Heart right ventricle (tissue), 16 donors: ENCODE measurements around the gene CFDP1. TPM values are rescaled to one million over a fixed set of nuclear protein-coding genes. Genes with fewer than 3 reads are reported as not detected.

Experiments
- ATAC-seq, 8 donors: fragments of 200-7000 bp; cut with Tn5 transposase; one replicate each; pipeline ENCODE4 v1.9.1; 2020; ENCODE audit warnings: mild to moderate bottlenecking in 8 of 8, moderate library complexity in 8 of 8, moderate number of reproducible peaks in 1 of 8
- DNase-seq, 2 donors: peaks; one replicate each; pipeline ENCODE4 v3.0.0-alpha.2; 2020
- H3K27ac ChIP-seq, 10 donors: fragments of 200-600 bp; sonication (generic) in 2 of 10; one replicate each; pipeline versions ENCODE4 v1.5.0 to v1.8.0; 2020 to 2022; ENCODE audit warnings: mild to moderate bottlenecking in 3 of 10
- H3K27me3 ChIP-seq, 7 donors: fragments of 200-600 bp; one replicate each; pipeline ENCODE4 v1.8.0; 2021 to 2022; ENCODE audit warnings: mild to moderate bottlenecking in 2 of 7
- H3K36me3 ChIP-seq, 9 donors: fragments of 200-600 bp; sonication (generic) in 1 of 9; one replicate each; pipeline versions ENCODE4 v1.5.0 to v1.8.0; 2020 to 2022; ENCODE audit warnings: mild to moderate bottlenecking in 2 of 9
- H3K4me1 ChIP-seq, 9 donors: fragments of 200-600 bp; sonication (generic) in 1 of 9; one replicate each; pipeline versions ENCODE4 v1.5.0 to v1.8.0; 2020 to 2022; ENCODE audit warnings: mild to moderate bottlenecking in 4 of 9
- H3K4me3 ChIP-seq, 10 donors: fragments of 200-600 bp; sonication (generic) in 2 of 10; one replicate each; pipeline versions ENCODE4 v1.5.0 to v1.8.0; 2020 to 2022; ENCODE audit warnings: mild to moderate bottlenecking in 7 of 10, moderate library complexity in 2 of 10
- H3K9me3 ChIP-seq, 11 donors: fragments of 200-600 bp in 10 of 11; sonication (generic) in 2 of 11; one replicate each; pipeline versions ENCODE4 v1.5.0 to v1.8.0; 2013 to 2022; ENCODE audit warnings: mild to moderate bottlenecking in 2 of 11, control low read depth in 1 of 11, moderate library complexity in 1 of 11
- WGBS, 2 donors: extraction: QIAGEN DNeasy Blood & Tissue Kit; methylation state at CpG; one replicate each; pipeline ENCODE4 v1.1.7; 2013; ENCODE audit warnings: inconsistent platforms in 1 of 2; 5-methylcytosine and 5-hydroxymethylcytosine counted together
- intact Hi-C, 10 donors: fragments of 100-400 bp; cut with DNase I; formaldehyde crosslinking; loops; one replicate each; pipeline versions ENCODE4 v1.11.1 to v1.14.2; 2022
- polyA plus RNA-seq, 2 donors: library from polyadenylated mRNA; stranded (reverse); fragments of 200-250 nt; gene quantifications; one replicate each; pipeline ENCODE4 v1.2.3, GENCODE V29; 2013
- total RNA-seq, 10 donors: library from RNA; stranded (reverse); fragmentation: NEBNext Ultra II Directional in 3 of 10; extraction: Animal tissue kit (Norgen Biotek cat#: 25700) in 3 of 10; gene quantifications; one replicate each; pipeline versions ENCODE4 v1.2.1 to v1.2.4, GENCODE V29; 2021 to 2023
- TF ChIP-seq, protein P1 (sequence below), 9 donors: fragments of 200-600 bp; sonication (generic) in 2 of 9; IDR thresholded peaks; one replicate each; pipeline versions ENCODE4 v1.5.0 to v1.8.0; 2021 to 2022; ENCODE audit warnings: antibody characterized with exemption in 9 of 9, mild to moderate bottlenecking in 5 of 9, moderate library complexity in 1 of 9
- donor health status: Arrhythmogenic right ventricular cardiomyopathy.
- donor health status: ischemic (EF 13 %, LVEDD 7.1; RV severe dilation, severe dysfunction).
- donor health status: healthy with polysubstance abuse.
- donor health status: DM: no; HTN: yes; CAD: no.
- donor health status: DM: no; HTN: no; CAD: no.
- donor health status: ischemic (EF 25% LVEDD 6.9; RV normal size, moderate dysfunction).
- donor health status: ischemic (EF 25% LVEDD 5.7; RV mildly dilated, moderate dysfunction).
- donor health status: healthy.
- donor health status: DM: yes; HTN: yes; CAD: no.
- donor health status: Ischemic cardiomyopathy.
- donor health status: ischemic (EF 35%, LVEDD 5.7; RV mildly dilated, moderate dysfunction).
- donor health status: nonischemic (EF 11% LVEDD 7.7; RV severe dilation, severe dysfunction).
- donor health status: DM: yes; HTN: yes; CAD: no.
- donor health status: PGD.
- donor health status: ischemic (EF 29% LVEDD 5.4; RV normal size, mild dysfunction).
- donor health status: nonischemic (EF 23%, LVEDD 6.1; RV moderate dilation, normal function).

Gene CFDP1
- total and polyA plus RNA-seq, 12 donors = 19.0 to 63.6 (median 25.0) TPM

GRCh38 chr16:75323933-75324332, 109.4 kb downstream of the CFDP1 start:
- Histone ChIP-seq H3K27me3 (peaks cover 0 to 82% (median 0%) of the 10 kb centered on the region in 7 donors), H3K9me3 (no peaks in the 10 kb centered on the region), H3K4me1 (peaks cover 0 to 30% (median 7%) of the 10 kb centered on the region in 9 donors), H3K36me3 (peaks cover 0 to 5% (median 0%) of the 10 kb centered on the region in 9 donors), H3K4me3 (no peak overlapping the region), H3K27ac (no peak overlapping the region)
- WGBS, 2 donors = 78% methylated on average over 3 of the region's 3 CpGs
- intact Hi-C loops = loop anchor here in 1 of 10 donors (10.0 kb wide), 2 partner anchors 61 to 89 kb away; no protein-coding TSS in a partner anchor
- ATAC-seq = no peak
- no peak for DNase-seq
- TF ChIP-seq, protein P1, sequence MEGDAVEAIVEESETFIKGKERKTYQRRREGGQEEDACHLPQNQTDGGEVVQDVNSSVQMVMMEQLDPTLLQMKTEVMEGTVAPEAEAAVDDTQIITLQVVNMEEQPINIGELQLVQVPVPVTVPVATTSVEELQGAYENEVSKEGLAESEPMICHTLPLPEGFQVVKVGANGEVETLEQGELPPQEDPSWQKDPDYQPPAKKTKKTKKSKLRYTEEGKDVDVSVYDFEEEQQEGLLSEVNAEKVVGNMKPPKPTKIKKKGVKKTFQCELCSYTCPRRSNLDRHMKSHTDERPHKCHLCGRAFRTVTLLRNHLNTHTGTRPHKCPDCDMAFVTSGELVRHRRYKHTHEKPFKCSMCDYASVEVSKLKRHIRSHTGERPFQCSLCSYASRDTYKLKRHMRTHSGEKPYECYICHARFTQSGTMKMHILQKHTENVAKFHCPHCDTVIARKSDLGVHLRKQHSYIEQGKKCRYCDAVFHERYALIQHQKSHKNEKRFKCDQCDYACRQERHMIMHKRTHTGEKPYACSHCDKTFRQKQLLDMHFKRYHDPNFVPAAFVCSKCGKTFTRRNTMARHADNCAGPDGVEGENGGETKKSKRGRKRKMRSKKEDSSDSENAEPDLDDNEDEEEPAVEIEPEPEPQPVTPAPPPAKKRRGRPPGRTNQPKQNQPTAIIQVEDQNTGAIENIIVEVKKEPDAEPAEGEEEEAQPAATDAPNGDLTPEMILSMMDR (IDR thresholded peaks at IDR 0.05) = no peak

GRCh38 chr16:75323198-75323597, 110.1 kb downstream of the CFDP1 start:
- H3K4me1 ChIP-seq = peaks cover 0 to 30% (median 7%) of the 10 kb centered on the region in 9 donors
- intact Hi-C loops = loop anchor here in 1 of 10 donors (10.0 kb wide), 2 partner anchors 62 to 88 kb away; no protein-coding TSS in a partner anchor
- no peaks in the 10 kb centered on the region for H3K9me3 ChIP-seq
- no peak overlapping the region for H3K4me3 ChIP-seq
- H3K27ac ChIP-seq = no peak overlapping the region
- no peak for ATAC-seq
- WGBS, 2 donors = 78 to 85% methylated on average over 4 of the region's 4 CpGs
- peaks cover 0 to 86% (median 0%) of the 10 kb centered on the region in 7 donors for H3K27me3 ChIP-seq
- TF ChIP-seq, protein P1 (IDR thresholded peaks at IDR 0.05) = no peak
- H3K36me3 ChIP-seq = peaks cover 0 to 5% (median 0%) of the 10 kb centered on the region in 9 donors
- DNase-seq = no peak

GRCh38 chr16:75322740-75323139, 110.6 kb downstream of the CFDP1 start:
- WGBS, 2 donors = 64 to 79% methylated on average over 3 of the region's 3 CpGs
- no peak for ATAC-seq
- H3K27ac ChIP-seq = no peak overlapping the region

GRCh38 chr16:75320435-75320834, 112.9 kb downstream of the CFDP1 start:
- DNase-seq (peak in 1 of 2 donors; percentile 21), ATAC-seq (peak in 5 of 8 donors; percentile 28 to 57 (median 46))
- Histone ChIP-seq H3K27me3 (peaks cover 0 to 77% (median 0%) of the 10 kb centered on the region in 7 donors), H3K4me1 (peaks cover 0 to 47% (median 8%) of the 10 kb centered on the region in 9 donors), H3K4me3 (no peak overlapping the region), H3K36me3 (peaks cover 0 to 5% (median 0%) of the 10 kb centered on the region in 9 donors), H3K9me3 (no peaks in the 10 kb centered on the region), H3K27ac (peak overlapping the region in 3 of 10 donors; percentile 24 to 77 (median 58))
- intact Hi-C loops = loop anchor here in 1 of 10 donors (10.0 kb wide), 2 partner anchors 64 to 86 kb away; no protein-coding TSS in a partner anchor
- WGBS, 2 donors = 34 to 49% methylated on average over 3 of the region's 3 CpGs
- TF ChIP-seq, protein P1 (IDR thresholded peaks at IDR 0.05) = peak in 5 of 9 donors; percentile 12 to 37 (median 25)

More at GRCh38 chr16:75322740-75323139, 110.6 kb downstream of the CFDP1 start:
- intact Hi-C loops = loop anchor here in 1 of 10 donors (10.0 kb wide), 2 partner anchors 62 to 88 kb away; no protein-coding TSS in a partner anchor
- peaks cover 0 to 33% (median 7%) of the 10 kb centered on the region in 9 donors for H3K4me1 ChIP-seq
- no peak overlapping the region for H3K4me3 ChIP-seq
- DNase-seq = no peak
- peaks cover 0 to 85% (median 0%) of the 10 kb centered on the region in 7 donors for H3K27me3 ChIP-seq
- H3K9me3 ChIP-seq = no peaks in the 10 kb centered on the region
- TF ChIP-seq, protein P1 (IDR thresholded peaks at IDR 0.05) = no peak
- H3K36me3 ChIP-seq = peaks cover 0 to 5% (median 0%) of the 10 kb centered on the region in 9 donors
